Omental fat pad (tissue), 4 donors: ENCODE results near the gene KRTAP2-1. TPM values are rescaled to one million over a fixed set of nuclear protein-coding genes. Genes with fewer than 3 reads are reported as not detected.
"Not testable (repeated sequence)": the region's sequence is repeated elsewhere in the genome, so short reads cannot be mapped to it uniquely, and the experiment has no call there.

Experiments
- ATAC-seq: fragments of 150-250 bp; one replicate; pipeline ENCODE4 v1.9.1; 2016; ENCODE audit warnings: mild to moderate bottlenecking, moderate library complexity; ENCODE audit not compliant: low FRiP score
- DNase-seq: peaks from one replicate; pipeline ENCODE4 v3.0.0-alpha.2; 2019; ENCODE audit warnings: low spot score
- CTCF ChIP-seq, 3 donors: fragments of 450-650 bp; IDR thresholded peaks; one replicate each; pipeline ENCODE4 v1.5.1; 2016 to 2017; ENCODE audit warnings: antibody characterized with exemption in 3 of 3, mild to moderate bottlenecking in 3 of 3, moderate library complexity in 2 of 3
- total RNA-seq, 4 donors: library from RNA; depleted of rRNA; stranded (reverse); fragments of >200 nt; gene quantifications; one replicate each; pipeline ENCODE4 v1.1.0, GENCODE V29; 2016

KRTAP2-1 gene, protein sequence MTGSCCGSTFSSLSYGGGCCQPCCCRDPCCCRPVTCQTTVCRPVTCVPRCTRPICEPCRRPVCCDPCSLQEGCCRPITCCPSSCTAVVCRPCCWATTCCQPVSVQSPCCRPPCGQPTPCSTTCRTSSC
- total RNA-seq = not detected

DNA sequence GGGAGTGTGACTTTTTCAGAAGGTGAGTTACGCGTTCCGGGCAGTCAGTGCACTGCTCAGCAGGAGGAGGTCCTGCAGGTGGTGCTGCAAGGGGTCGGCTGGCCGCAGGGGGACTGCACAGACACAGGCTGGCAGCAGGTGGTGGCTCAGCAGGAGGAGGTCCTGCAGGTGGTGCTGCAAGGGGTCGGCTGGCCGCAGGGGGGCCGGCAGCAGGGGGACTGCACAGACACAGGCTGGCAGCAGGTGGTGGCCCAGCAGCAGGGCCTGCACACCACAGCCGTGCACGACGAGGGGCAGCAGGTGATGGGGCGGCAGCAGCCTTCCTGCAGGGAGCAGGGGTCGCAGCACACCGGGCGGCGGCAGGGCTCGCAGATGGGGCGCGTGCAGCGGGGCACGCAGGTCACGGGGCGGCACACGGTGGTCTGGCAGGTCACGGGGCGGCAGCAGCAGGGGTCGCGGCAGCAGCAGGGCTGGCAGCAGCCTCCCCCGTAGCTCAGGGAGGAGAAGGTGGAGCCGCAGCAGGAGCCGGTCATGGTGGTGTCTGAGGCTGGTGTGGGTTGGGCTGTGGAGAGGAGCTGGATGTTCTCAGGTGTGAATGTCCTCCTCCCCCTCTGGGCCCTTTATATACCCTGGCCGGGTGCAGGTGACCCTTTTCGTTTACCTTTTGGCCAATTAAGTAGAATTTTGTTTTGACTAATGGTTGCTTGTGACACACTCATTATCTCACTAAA, at the start of gene KRTAP2-1:
KRTAP2-1 (minus strand) TSS at position 582 of the 731 bp plus-strand sequence; CDS start at position 533, 49 bp downstream.
- ATAC-seq, DNase-seq: not testable (repeated sequence)

GRCh38 chr17:41096055-41096454, 48.9 kb upstream of the KRTAP2-1 start:
- no peak for DNase-seq
- no peak for ATAC-seq
- no peak for TF ChIP-seq CTCF (IDR thresholded peaks at IDR 0.05)

DNA sequence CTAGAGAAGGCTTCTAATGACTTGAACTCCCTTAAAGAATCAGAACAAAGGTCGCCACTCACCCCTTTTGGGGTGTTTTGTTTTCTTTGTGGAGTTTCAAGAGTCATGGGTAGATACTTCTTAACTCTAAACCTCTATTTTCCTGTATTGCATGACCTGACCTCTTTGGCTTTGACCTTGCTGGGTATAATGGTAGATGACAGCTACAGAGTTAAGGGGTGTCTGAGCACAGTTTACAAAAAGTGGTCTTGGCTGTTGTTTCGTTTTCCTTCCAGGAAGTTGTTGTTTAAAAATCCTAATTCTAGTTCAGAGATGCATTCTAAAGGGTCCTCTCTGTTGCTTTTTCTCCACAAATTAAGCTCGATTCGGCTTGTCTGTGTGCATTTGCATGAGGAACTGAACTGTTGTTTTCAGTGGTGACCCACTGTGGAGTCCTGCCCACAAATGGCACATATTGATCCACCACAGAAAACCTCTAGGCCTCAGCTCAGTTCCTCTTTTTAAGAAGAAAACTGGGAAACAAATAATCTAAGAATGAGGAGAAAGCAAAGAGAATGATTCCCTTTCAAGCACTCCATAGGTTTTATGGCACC, 41.7 kb upstream of the KRTAP2-1 start:
- not testable (repeated sequence) for ATAC-seq, DNase-seq

GRCh38 chr17:41084100-41084856, 37.2 kb upstream of the KRTAP2-1 start, which contains the start of gene KRTAP4-7:
Gene KRTAP4-7, plus strand, starts transcription at chr17:41084150. Its CDS starts 57 bp downstream, at chr17:41084207.
- ATAC-seq = not testable (repeated sequence)

GRCh38 chr17:41083427-41083826, 36.3 kb upstream of the KRTAP2-1 start:
- not testable (repeated sequence) for ATAC-seq, DNase-seq

More at GRCh38 chr17:41084100-41084856, 37.2 kb upstream of the KRTAP2-1 start, which contains the start of gene KRTAP4-7:
- not testable (repeated sequence) for DNase-seq

DNA sequence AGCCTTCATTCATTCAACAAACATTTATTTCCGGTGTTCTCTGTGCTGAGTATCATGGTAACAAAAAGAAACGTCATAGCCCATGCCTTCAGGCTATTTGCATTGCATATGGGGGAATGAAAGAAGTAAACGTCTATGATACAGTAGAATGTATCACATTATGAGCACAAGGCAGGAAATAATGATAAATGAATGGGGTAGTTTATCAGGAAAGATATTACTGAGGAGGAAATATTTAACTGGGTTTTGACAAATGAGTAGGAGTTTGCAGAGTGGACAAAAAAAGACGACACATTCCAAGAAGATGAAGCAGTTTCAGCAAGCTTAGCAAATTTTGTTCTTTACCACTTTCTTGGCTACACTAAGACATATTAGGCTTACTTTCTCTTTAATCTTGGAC, 35.5 kb upstream of the KRTAP2-1 start:
- no peak for ATAC-seq
- no peak for TF ChIP-seq CTCF (IDR thresholded peaks at IDR 0.05)
- no peak for DNase-seq

- DNase-seq = no peak
- no peak for TF ChIP-seq CTCF (IDR thresholded peaks at IDR 0.05)
- ATAC-seq = no peak
These were observed 29.7 kb upstream of the KRTAP2-1 start for GRCh38 chr17:41076788-41077187.

GRCh38 chr17:41073676-41074075, 26.6 kb upstream of the KRTAP2-1 start:
- DNase-seq (no peak), ATAC-seq (no peak)
- no peak for TF ChIP-seq CTCF (IDR thresholded peaks at IDR 0.05)
